GM23338 (cell line): ENCODE data around the gene VAMP8. TPM values are rescaled to one million over a fixed set of nuclear protein-coding genes. Genes with fewer than 3 reads are reported as not detected.

ENCODE experiments used
- ATAC-seq: fragments of 200-7000 bp; cut with Tn5 transposase; 3 replicates; pipeline ENCODE4 v1.9.1; 2020
- DNase-seq: peaks from one replicate; pipeline ENCODE4 v3.0.0-alpha.2; 2015; ENCODE audit warnings: low spot score
- H2AFZ ChIP-seq: fragments of 200-600 bp; sonication (generic); 2 replicates; pipeline ENCODE4 v1.8.0; 2016; ENCODE audit warnings: antibody characterized with exemption, mild to moderate bottlenecking, moderate library complexity
- H3F3A ChIP-seq: fragments of 200-600 bp; sonication (generic); replicated peaks from 2 replicates; pipeline ENCODE4 v1.8.0; 2017; ENCODE audit warnings: antibody characterized with exemption, mixed run types, low read depth
- H3K27ac ChIP-seq: fragments of 200-600 bp; sonication (generic); 2 replicates; pipeline ENCODE4 v1.6.1; 2016; ENCODE audit warnings: low read depth
- H3K27me3 ChIP-seq: fragments of 200-600 bp; sonication (generic); 2 replicates; pipeline ENCODE4 v1.8.0; 2016; ENCODE audit warnings: mild to moderate bottlenecking, mixed run types, moderate library complexity; ENCODE audit not compliant: insufficient read depth
- H3K36me3 ChIP-seq: fragments of 200-600 bp; sonication (generic); 2 replicates; pipeline ENCODE4 v1.8.0; 2016; ENCODE audit warnings: mild to moderate bottlenecking; ENCODE audit not compliant: insufficient read depth
- H3K4me1 ChIP-seq: fragments of 200-600 bp; sonication (generic); 2 replicates; pipeline ENCODE4 v1.8.0; 2016; ENCODE audit warnings: mild to moderate bottlenecking, moderate library complexity; ENCODE audit not compliant: insufficient read depth
- H3K4me2 ChIP-seq: fragments of 200-600 bp; sonication (generic); 2 replicates; pipeline ENCODE4 v1.7.1; 2017; ENCODE audit warnings: mixed run types
- H3K4me3 ChIP-seq: fragments of 200-600 bp; sonication (generic); 2 replicates; pipeline ENCODE4 v1.6.1; 2016; ENCODE audit warnings: mixed run types
- H3K79me2 ChIP-seq: fragments of 200-600 bp; sonication (generic); replicated peaks from 2 replicates; pipeline ENCODE4 v1.8.0; 2017; ENCODE audit warnings: mild to moderate bottlenecking; ENCODE audit not compliant: insufficient read depth
- H3K9me2 ChIP-seq: fragments of 200-600 bp; sonication (generic); 2 replicates; pipeline ENCODE4 v1.8.0; 2017; ENCODE audit not compliant: insufficient read depth
- H4K20me1 ChIP-seq: fragments of 200-600 bp; sonication (generic); replicated peaks from 2 replicates; pipeline ENCODE4 v1.8.0; 2017; ENCODE audit warnings: mild to moderate bottlenecking; ENCODE audit not compliant: insufficient read depth
- H3K27ac Mint-ChIP-seq: 2 replicates; pipeline ENCODE4 v1.8.0; 2020; ENCODE audit warnings: inconsistent platforms, mild to moderate bottlenecking, moderate library complexity, mixed read lengths
- H3K27me3 Mint-ChIP-seq: 3 replicates; pipeline ENCODE4 v1.8.0; 2022; ENCODE audit warnings: low read depth, mild to moderate bottlenecking, moderate library complexity, mixed read lengths, inconsistent platforms; ENCODE audit not compliant: insufficient read depth, poor library complexity
- H3K36me3 Mint-ChIP-seq: 3 replicates; pipeline ENCODE4 v1.8.0; 2021; ENCODE audit warnings: low read depth, mild to moderate bottlenecking, inconsistent platforms, moderate library complexity, mixed read lengths
- H3K4me1 Mint-ChIP-seq: 3 replicates; pipeline ENCODE4 v1.8.0; 2020; ENCODE audit warnings: mild to moderate bottlenecking, inconsistent platforms, mixed read lengths
- H3K4me3 Mint-ChIP-seq: 3 replicates; pipeline ENCODE4 v1.8.0; 2021; ENCODE audit warnings: moderate library complexity, mild to moderate bottlenecking, inconsistent platforms, mixed read lengths
- H3K9me3 Mint-ChIP-seq: 3 replicates; pipeline ENCODE4 v1.8.0; 2020; ENCODE audit warnings: moderate library complexity, mild to moderate bottlenecking, inconsistent platforms, mixed read lengths
- CREB1 ChIP-seq: fragments of 250-450 bp; sonication (Bioruptor Pico); IDR thresholded peaks from 2 replicates; pipeline ENCODE4 v1.5.0; 2020; ENCODE audit warnings: low read depth, mild to moderate bottlenecking, moderate library complexity
- EZH2 ChIP-seq: fragments of 200-600 bp; sonication (generic); IDR thresholded peaks from one replicate; pipeline ENCODE4 v1.8.0; 2017; ENCODE audit warnings: antibody characterized with exemption, mild to moderate bottlenecking, low read depth; ENCODE audit not compliant: unreplicated experiment
- POLR2AphosphoS5 ChIP-seq: IDR thresholded peaks from 2 replicates; pipeline ENCODE4 v1.6.1; 2016; ENCODE audit warnings: antibody characterized with exemption, low read depth
- STAT1 ChIP-seq: IDR thresholded peaks from one replicate; pipeline ENCODE4 v1.6.1; 2016; ENCODE audit warnings: antibody characterized with exemption; ENCODE audit not compliant: unreplicated experiment
- polyA plus RNA-seq: library from polyadenylated mRNA; unstranded; fragments of >200 nt; fragmentation: Nextera tagmentation; extraction: Ambion mirVana; gene quantifications from 2 replicates; pipeline ENCODE4 v1.2.1, GENCODE V29; 2016
- total RNA-seq: library from RNA; depleted of rRNA; stranded (reverse); fragments of >200 nt; shearing (Covaris generic); gene quantifications from 2 replicates; pipeline ENCODE4 v1.2.3, GENCODE V29; 2014
- TF ChIP-seq, protein P1 (sequence below), 2 experiments: fragments of 200-600 bp in 1 of 2; sonication (generic) in 1 of 2; conservative IDR thresholded peaks; 2 replicates each; pipeline versions ENCODE4 v1.5.1 to v1.6.1; 2016 to 2017; ENCODE audit warnings: antibody characterized with exemption in 2 of 2, low read depth in 2 of 2, mild to moderate bottlenecking in 2 of 2, moderate library complexity in 1 of 2
- TF ChIP-seq, protein P2 (sequence below): IDR thresholded peaks from 2 replicates; pipeline ENCODE4 v1.6.1; 2016; ENCODE audit warnings: antibody characterized with exemption

The VAMP8 gene
- total and polyA plus RNA-seq, 2 experiments from 2014 or later, result 16.3 to 71.7 TPM

DNA sequence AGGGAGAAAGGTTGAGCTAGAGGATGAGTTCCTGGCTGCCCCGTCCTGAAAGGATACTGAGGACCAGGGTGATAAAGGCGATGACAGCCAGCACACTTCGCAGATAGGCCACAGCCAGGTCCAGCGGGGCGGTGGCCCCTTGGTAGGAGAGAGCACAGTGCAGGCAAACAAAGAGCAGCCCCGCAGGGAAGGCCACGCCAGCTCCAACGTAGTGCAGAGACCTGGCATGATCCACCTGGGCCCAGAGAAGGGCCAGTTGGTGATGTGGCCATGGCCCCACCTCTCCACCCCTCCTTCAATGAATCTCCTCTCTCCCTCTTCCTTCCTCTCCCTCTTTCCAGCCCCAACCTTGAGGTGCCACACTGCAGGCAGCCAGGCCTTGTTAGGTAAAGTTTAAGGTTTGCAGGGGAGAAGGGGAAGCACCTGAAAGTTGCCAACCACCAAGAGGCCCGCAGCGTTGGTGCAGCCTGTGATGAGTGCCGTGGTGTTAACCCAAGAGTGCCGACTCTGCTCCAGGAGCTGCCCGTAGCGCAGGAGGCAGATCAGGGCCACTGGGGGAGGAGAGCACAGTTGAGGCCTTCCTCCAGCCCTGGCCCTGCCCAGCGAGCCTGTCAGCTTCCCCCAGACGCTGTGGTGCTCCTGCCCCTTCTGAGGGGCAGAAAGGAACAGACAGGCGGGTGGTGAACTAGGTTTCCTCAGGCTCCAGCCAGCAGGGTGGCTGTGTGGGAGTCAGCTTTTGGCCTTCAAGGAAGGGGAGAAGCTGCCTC, 22.3 kb downstream of the VAMP8 start:
- Histone ChIP-seq H3K27me3 (no peaks in the 10 kb centered on the region), H3K79me2 (peaks cover 27% of the 10 kb centered on the region), H3K4me3 (no peak overlapping the region), H3K9me2 (no peaks in the 10 kb centered on the region), H2AFZ (no peak overlapping the region), H3F3A (0 out of 2 replicates have a peak, but pooled peaks cover under 1% of the 10 kb centered on the region), H3K4me2 (no peak overlapping the region), H3K36me3 (no peaks in the 10 kb centered on the region; the same call in 1 of the 2 replicates), H3K4me1 (peaks cover 9% of the 10 kb centered on the region), H3K27ac (no peak overlapping the region), H4K20me1 (peaks cover 8% of the 10 kb centered on the region; the same call in 1 of the 2 replicates)
- Mint-ChIP-seq H3K4me1 (peaks cover 9% of the 10 kb centered on the region), H3K27me3 (peaks cover 30% of the 10 kb centered on the region), H3K36me3 (peaks cover 10% of the 10 kb centered on the region; the same call in 1 of the 3 replicates), H3K9me3 (peaks cover 3% of the 10 kb centered on the region; the same call in 1 of the 3 replicates), H3K4me3 (no peak overlapping the region), H3K27ac (no peak overlapping the region)
- no peak for TF ChIP-seq EZH2
- TF ChIP-seq, protein P1, sequence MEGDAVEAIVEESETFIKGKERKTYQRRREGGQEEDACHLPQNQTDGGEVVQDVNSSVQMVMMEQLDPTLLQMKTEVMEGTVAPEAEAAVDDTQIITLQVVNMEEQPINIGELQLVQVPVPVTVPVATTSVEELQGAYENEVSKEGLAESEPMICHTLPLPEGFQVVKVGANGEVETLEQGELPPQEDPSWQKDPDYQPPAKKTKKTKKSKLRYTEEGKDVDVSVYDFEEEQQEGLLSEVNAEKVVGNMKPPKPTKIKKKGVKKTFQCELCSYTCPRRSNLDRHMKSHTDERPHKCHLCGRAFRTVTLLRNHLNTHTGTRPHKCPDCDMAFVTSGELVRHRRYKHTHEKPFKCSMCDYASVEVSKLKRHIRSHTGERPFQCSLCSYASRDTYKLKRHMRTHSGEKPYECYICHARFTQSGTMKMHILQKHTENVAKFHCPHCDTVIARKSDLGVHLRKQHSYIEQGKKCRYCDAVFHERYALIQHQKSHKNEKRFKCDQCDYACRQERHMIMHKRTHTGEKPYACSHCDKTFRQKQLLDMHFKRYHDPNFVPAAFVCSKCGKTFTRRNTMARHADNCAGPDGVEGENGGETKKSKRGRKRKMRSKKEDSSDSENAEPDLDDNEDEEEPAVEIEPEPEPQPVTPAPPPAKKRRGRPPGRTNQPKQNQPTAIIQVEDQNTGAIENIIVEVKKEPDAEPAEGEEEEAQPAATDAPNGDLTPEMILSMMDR (conservative IDR thresholded peaks at IDR 0.05; ENCODE audit: low read depth in 2 of 2), result no peak
- TF ChIP-seq STAT1, result no peak
- TF ChIP-seq, protein P2, sequence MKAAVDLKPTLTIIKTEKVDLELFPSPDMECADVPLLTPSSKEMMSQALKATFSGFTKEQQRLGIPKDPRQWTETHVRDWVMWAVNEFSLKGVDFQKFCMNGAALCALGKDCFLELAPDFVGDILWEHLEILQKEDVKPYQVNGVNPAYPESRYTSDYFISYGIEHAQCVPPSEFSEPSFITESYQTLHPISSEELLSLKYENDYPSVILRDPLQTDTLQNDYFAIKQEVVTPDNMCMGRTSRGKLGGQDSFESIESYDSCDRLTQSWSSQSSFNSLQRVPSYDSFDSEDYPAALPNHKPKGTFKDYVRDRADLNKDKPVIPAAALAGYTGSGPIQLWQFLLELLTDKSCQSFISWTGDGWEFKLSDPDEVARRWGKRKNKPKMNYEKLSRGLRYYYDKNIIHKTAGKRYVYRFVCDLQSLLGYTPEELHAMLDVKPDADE, result no peak
- no peak for TF ChIP-seq POLR2AphosphoS5
- ATAC-seq (no peak), DNase-seq (no peak)

DNA sequence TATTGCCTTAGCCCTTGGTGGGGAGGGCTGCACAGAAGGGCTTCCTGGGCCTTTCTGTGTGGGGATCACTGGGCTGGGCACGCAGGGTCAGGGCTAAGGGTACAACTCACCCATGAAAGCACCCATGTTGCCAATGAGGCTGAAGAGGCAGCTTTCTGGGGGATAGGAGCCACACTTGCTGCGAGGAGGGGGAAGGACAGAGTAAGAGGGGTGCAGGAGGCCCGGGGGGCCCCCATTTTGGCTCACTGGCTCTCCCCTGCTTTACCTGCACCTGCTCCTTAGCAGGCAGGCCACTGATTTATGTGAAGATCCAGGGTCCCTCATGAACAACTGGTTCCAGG, 22.8 kb downstream of the VAMP8 start:
- H3K27me3 ChIP-seq, result no peaks in the 10 kb centered on the region
- no peak for TF ChIP-seq CREB1 (CRISPR knock-in tag)
- Mint-ChIP-seq H3K27ac (no peak overlapping the region), H3K4me3 (no peak overlapping the region), H3K4me1 (peaks cover 7% of the 10 kb centered on the region), H3K27me3 (peaks cover 27% of the 10 kb centered on the region), H3K36me3 (peaks cover 10% of the 10 kb centered on the region; the same call in 1 of the 3 replicates), H3K9me3 (peaks cover 3% of the 10 kb centered on the region; the same call in 1 of the 3 replicates)
- DNase-seq, result no peak
- H4K20me1 ChIP-seq, result peaks cover 11% of the 10 kb centered on the region; the same call in 1 of the 2 replicates
- H3K9me2 ChIP-seq, result no peaks in the 10 kb centered on the region
- no peak overlapping the region for H3K4me2 ChIP-seq
- H3K27ac ChIP-seq, result no peak overlapping the region
- H3K36me3 ChIP-seq, result no peaks in the 10 kb centered on the region; the same call in 1 of the 2 replicates
- H2AFZ ChIP-seq, result no peak overlapping the region
- no peak overlapping the region for H3K4me3 ChIP-seq
- no peak for ATAC-seq
- peaks cover 31% of the 10 kb centered on the region for H3K79me2 ChIP-seq
- H3F3A ChIP-seq, result 0 out of 2 replicates have a peak, but pooled peaks cover 6% of the 10 kb centered on the region
- peaks cover 9% of the 10 kb centered on the region for H3K4me1 ChIP-seq
